ENCODE data around the gene MGLL.

MGLL gene

GRCh38 chr3:127748754-127749327, 73.5 kb downstream of the MGLL start:
- H3K4me3 ChIP-seq (replicated peaks; ENCODE audit: insufficient read depth, low read length), result no peak overlapping the region
- no peaks in the 10 kb centered on the region for H3K27me3 ChIP-seq (ENCODE audit: insufficient read depth, poor library complexity, severe bottlenecking)
- no peak overlapping the region for H3K27ac ChIP-seq (replicated peaks)
- no peak for DNase-seq (ENCODE audit: low read depth in 1 of 2, low spot score in 1 of 2)
- TF ChIP-seq CTCF (IDR thresholded peaks at IDR 0.05; ENCODE audit: insufficient read depth, low read length), result no peak
- no peak for TF ChIP-seq REST (IDR thresholded peaks at IDR 0.05; ENCODE audit: insufficient replicate concordance, low read depth)
- TF ChIP-seq POLR2AphosphoS5 (IDR thresholded peaks at IDR 0.05; ENCODE audit: low read depth), result no peak
- no peak for TF ChIP-seq GABPA (IDR thresholded peaks at IDR 0.05; ENCODE audit: low read depth)
- TF ChIP-seq SPI1 (IDR thresholded peaks at IDR 0.05; ENCODE audit: borderline replicate concordance, low read depth), result no peak

GRCh38 chr3:127747751-127748521, 74.4 kb downstream of the MGLL start:
- no peak for DNase-seq (ENCODE audit: low read depth in 1 of 2, low spot score in 1 of 2)
- Histone ChIP-seq H3K27me3 (ENCODE audit: insufficient read depth, poor library complexity, severe bottlenecking) (no peaks in the 10 kb centered on the region), H3K4me3 (replicated peaks; ENCODE audit: insufficient read depth, low read length) (no peak overlapping the region), H3K27ac (replicated peaks) (no peak overlapping the region)
- TF ChIP-seq SPI1 (IDR thresholded peaks at IDR 0.05; ENCODE audit: borderline replicate concordance, low read depth), result no peak
- no peak for TF ChIP-seq REST (IDR thresholded peaks at IDR 0.05; ENCODE audit: insufficient replicate concordance, low read depth)

- no peak for TF ChIP-seq CTCF (IDR thresholded peaks at IDR 0.05; ENCODE audit: insufficient read depth, low read length)
- no peak for TF ChIP-seq SPI1 (IDR thresholded peaks at IDR 0.05; ENCODE audit: borderline replicate concordance, low read depth)
- TF ChIP-seq POLR2AphosphoS5 (IDR thresholded peaks at IDR 0.05; ENCODE audit: low read depth), result no peak
- TF ChIP-seq REST (IDR thresholded peaks at IDR 0.05; ENCODE audit: insufficient replicate concordance, low read depth), result no peak
- no peak for TF ChIP-seq GABPA (IDR thresholded peaks at IDR 0.05; ENCODE audit: low read depth)
- DNase-seq (ENCODE audit: low read depth in 1 of 2, low spot score in 1 of 2), result no peak
- Histone ChIP-seq H3K27me3 (ENCODE audit: insufficient read depth, poor library complexity, severe bottlenecking) (no peaks in the 10 kb centered on the region), H3K27ac (replicated peaks) (no peak overlapping the region), H3K4me3 (replicated peaks; ENCODE audit: insufficient read depth, low read length) (no peak overlapping the region)
These were observed 75.2 kb downstream of the MGLL start for GRCh38 chr3:127747066-127747465.

Measured in HL-60 (cell line).